K562 (cell line): ENCODE measurements around the gene OBP2A. TPM values are rescaled to one million over a fixed set of nuclear protein-coding genes. Genes with fewer than 3 reads are reported as not detected.

Experiments used
- ATAC-seq: fragments of 200-7000 bp; cut with Tn5 transposase; 3 replicates; pipeline ENCODE4 v1.9.1; 2020; ENCODE audit warnings: moderate library complexity
- BruUV-seq: library from RNA; stranded (reverse); fragments of 400-500 nt; replicated peaks from 2 replicates; lab custom pipeline; 2021; lab: Mats Ljungman, UMichigan
- CTCF ChIA-PET: fragments of 300-600 bp; formaldehyde crosslinking; extraction: SDS; loops from one replicate; lab custom pipeline; 2021; ENCODE audit warnings: low intra/inter-chr PET ratio; lab: Yijun Ruan, JAX
- POLR2A ChIA-PET: fragments of 300-600, 350-650 bp; sonication (Branson Sonifier 250); formaldehyde crosslinking; extraction: SDS; loops from one replicate; lab custom pipeline; 2021; ENCODE audit warnings: antibody characterized with exemption, inconsistent platforms; lab: Yijun Ruan, JAX
- DNase-seq, 4 experiments: peaks; one replicate each; pipeline versions ENCODE4 v3.0.0 to v3.0.0-alpha.2; 2011 to 2018; ENCODE audit warnings: low spot score in 3 of 4, mixed read lengths in 3 of 4; ENCODE audit errors: extremely low read depth in 1 of 4
- FAIRE-seq: peaks from 2 replicates; lab custom pipeline; 2011; peaks lifted over from hg19 to GRCh38; lab: Jason Lieb, UNC
- H2AFZ ChIP-seq: 2 replicates; pipeline ENCODE4 v1.6.0; 2011; ENCODE audit warnings: low read depth, low read length, control low read depth, inconsistent platforms
- H3K27ac ChIP-seq: fragments of 200-600 bp; 3 replicates; pipeline ENCODE4 v1.8.0; 2011; ENCODE audit warnings: low read depth, mild to moderate bottlenecking, control low read depth, inconsistent platforms, low read length, moderate library complexity, mixed read lengths; ENCODE audit errors: extremely low read depth
- H3K27me3 ChIP-seq, 2 experiments: fragments of 300-600 bp in 1 of 2; 2 replicates in 1 of 2; 3 replicates in 1 of 2; pipeline versions ENCODE4 v1.6.0 to v1.8.0; 2011; ENCODE audit warnings: inconsistent platforms in 2 of 2, low read length in 2 of 2, mild to moderate bottlenecking in 1 of 2, mixed read lengths in 1 of 2, moderate library complexity in 1 of 2; ENCODE audit not compliant: control insufficient read depth in 2 of 2, insufficient read depth in 2 of 2
- H3K36me3 ChIP-seq: fragments of 300-600 bp; 3 replicates; pipeline ENCODE4 v1.8.0; 2011; ENCODE audit warnings: mild to moderate bottlenecking, low read length, inconsistent platforms; ENCODE audit not compliant: control insufficient read depth, insufficient read depth
- H3K4me1 ChIP-seq, 2 experiments: fragments of 200-600 bp in 1 of 2; replicated peaks in 1 of 2; 2 replicates in 1 of 2; 3 replicates in 1 of 2; pipeline versions ENCODE4 v1.5.1 to v1.8.0; 2011; ENCODE audit warnings: inconsistent platforms in 2 of 2, low read length in 2 of 2, mild to moderate bottlenecking in 1 of 2, mixed read lengths in 1 of 2, moderate library complexity in 1 of 2; ENCODE audit not compliant: control insufficient read depth in 2 of 2, insufficient read depth in 2 of 2
- H3K4me2 ChIP-seq: 2 replicates; pipeline ENCODE4 v1.6.1; 2011; ENCODE audit warnings: low read length, control low read depth, inconsistent platforms, mixed read lengths; ENCODE audit not compliant: insufficient read depth
- H3K4me3 ChIP-seq: fragments of 200-600 bp; sonication (generic), shearing (Covaris generic); 2 replicates; pipeline ENCODE4 v1.5.1; 2016; ENCODE audit warnings: control low read depth, inconsistent platforms
- H3K79me2 ChIP-seq: fragments of 200-600 bp; 3 replicates; pipeline ENCODE4 v1.8.0; 2011; ENCODE audit warnings: low read length, inconsistent platforms; ENCODE audit not compliant: control insufficient read depth, insufficient read depth
- H3K9ac ChIP-seq, 2 experiments: 2 replicates each; pipeline versions ENCODE4 v1.6.0 to v1.6.1; 2011; ENCODE audit warnings: low read depth in 2 of 2, low read length in 2 of 2, control low read depth in 1 of 2, inconsistent platforms in 1 of 2, mild to moderate bottlenecking in 1 of 2, mixed read lengths in 1 of 2; ENCODE audit not compliant: insufficient read depth in 1 of 2
- H3K9me1 ChIP-seq: one replicate; pipeline ENCODE4 v1.6.0; 2011; ENCODE audit warnings: inconsistent platforms, mild to moderate bottlenecking, low read length, moderate library complexity; ENCODE audit not compliant: control insufficient read depth, insufficient read depth
- H3K9me3 ChIP-seq: replicated peaks from 2 replicates; pipeline ENCODE4 v1.5.1; 2011; ENCODE audit warnings: low read depth, low read length, inconsistent platforms; ENCODE audit not compliant: control insufficient read depth, insufficient read depth
- H4K20me1 ChIP-seq: replicated peaks from 2 replicates; pipeline ENCODE4 v1.6.1; 2011; ENCODE audit warnings: low read length, inconsistent platforms, mixed read lengths; ENCODE audit not compliant: control insufficient read depth, insufficient read depth
- BRF1 ChIP-seq: IDR thresholded peaks from 3 replicates; pipeline ENCODE4 v1.6.1; 2011; ENCODE audit warnings: borderline replicate concordance, mild to moderate bottlenecking; ENCODE audit not compliant: insufficient read length; ENCODE audit errors: extremely low read depth
- E4F1 ChIP-seq: fragments of 250-450 bp; sonication (Bioruptor Pico); IDR thresholded peaks from 2 replicates; pipeline ENCODE4 v1.5.0; 2021; ENCODE audit warnings: mild to moderate bottlenecking, borderline replicate concordance
- ESRRB ChIP-seq: fragments of 250-450 bp; sonication (Bioruptor Pico); IDR thresholded peaks from 2 replicates; pipeline ENCODE4 v1.5.0; 2020; ENCODE audit warnings: mild to moderate bottlenecking, moderate library complexity, borderline replicate concordance
- GTF3C2 ChIP-seq: IDR thresholded peaks from 3 replicates; pipeline ENCODE4 v1.6.1; 2011; ENCODE audit warnings: borderline replicate concordance, mild to moderate bottlenecking, moderate library complexity; ENCODE audit not compliant: insufficient read length; ENCODE audit errors: extremely low read depth
- HDGF ChIP-seq: fragments of 450-650 bp; IDR thresholded peaks from 2 replicates; pipeline ENCODE4 v1.6.1; 2016
- HIVEP1 ChIP-seq: fragments of 250-450 bp; sonication (Bioruptor Pico); IDR thresholded peaks from 2 replicates; pipeline ENCODE4 v1.4.0; 2020; ENCODE audit warnings: mild to moderate bottlenecking
- LARP7 ChIP-seq: fragments of 450-650 bp; IDR thresholded peaks from 2 replicates; pipeline ENCODE4 v1.6.1; 2016
- SFPQ ChIP-seq: fragments of 200-400 bp; formaldehyde crosslinking; IDR thresholded peaks from 2 replicates; pipeline ENCODE4 v1.6.1; 2017; ENCODE audit warnings: mild to moderate bottlenecking, low read depth, low read length, moderate library complexity
- ZBTB26 ChIP-seq: fragments of 450-650 bp; formaldehyde crosslinking; IDR thresholded peaks from 2 replicates; pipeline ENCODE4 v1.4.0; 2022; ENCODE audit warnings: missing genetic modification characterization
- ZKSCAN8 ChIP-seq: fragments of 200-800 bp; sonication (Bioruptor generic); IDR thresholded peaks from 2 replicates; pipeline ENCODE4 v1.6.1; 2016; ENCODE audit warnings: missing genetic modification characterization, missing compliant biosample characterization
- ZNF449 ChIP-seq: fragments of 250-450 bp; sonication (Bioruptor Pico); IDR thresholded peaks from 2 replicates; pipeline ENCODE4 v1.8.0; 2022; ENCODE audit warnings: moderate library complexity, mild to moderate bottlenecking, inconsistent platforms
- WGBS: fragments of 100-300 bp; shearing (Covaris generic); methylation state at CpG from one replicate; pipeline ENCODE4 v1.1.6; 2016; ENCODE audit warnings: low coverage, mixed read lengths; ENCODE audit not compliant: insufficient coverage; ENCODE audit errors: missing lambda C conversion rate; 5-methylcytosine and 5-hydroxymethylcytosine counted together
- in situ Hi-C: fragments of 300-500 bp; cut with MboI; formaldehyde crosslinking; loops from 4 replicates; pipeline ENCODE4 v1.15.0; 2018; ENCODE audit warnings: inconsistent platforms, mixed read lengths
- intact Hi-C: fragments of 100-400 bp; cut with micrococcal nuclease; formaldehyde crosslinking; loops from 2 replicates; pipeline ENCODE4 v1.14.2; 2022
- polyA plus RNA-seq, 8 experiments: library from polyadenylated mRNA; depleted of rRNA in 4 of 8; stranded (reverse) in 5 of 8; unstranded in 3 of 8; fragments of >200 nt; fragmentation: Nextera tagmentation in 2 of 8; fragmentation: Illumina TruSeq in 1 of 8; extraction: Ambion mirVana in 2 of 8; extraction: Trizol in 1 of 8; gene quantifications; 2 replicates each; pipeline versions ENCODE4 v1.2.1 to v1.2.3, GENCODE V29; 2011 to 2014; ENCODE audit warnings: inconsistent platforms in 1 of 8, missing spikeins in 1 of 8
- total RNA-seq, 7 experiments: library from RNA; depleted of rRNA in 6 of 7; stranded (reverse); fragments of >200 nt in 6 of 7; fragmentation: Illumina TruSeq in 2 of 7; extraction: Trizol in 2 of 7; gene quantifications; 2 replicates each; pipeline versions ENCODE4 v1.2.1 to v1.2.3, GENCODE V29; 2011 to 2021; ENCODE audit warnings: low replicate concordance in 1 of 7

The OBP2A gene
- total and polyA plus RNA-seq, 9 of the 15 experiments (the other 6 are each of a cell fraction or from before 2014, with no cell fraction given), result not detected

GRCh38 chr9:135590486-135591079 is 44.7 kb downstream of the OBP2A start:
- peaks cover 7 to 45% of the 10 kb centered on the region in 2 experiments; a peak in 3 of 5 replicates for H3K27me3 ChIP-seq
- peaks cover 10 to 38% of the 10 kb centered on the region in 2 experiments; a peak in 2 of 5 replicates for H3K4me1 ChIP-seq
- in situ Hi-C loops, result no loop called here
- ATAC-seq (no peak), FAIRE-seq (no peak), DNase-seq (no peak)
- intact Hi-C loops, result no loop called here
- no peak overlapping the region for H3K27ac ChIP-seq
- H3K9me3 ChIP-seq, result no peaks in the 10 kb centered on the region
- BruUV-seq, result no TSS peak
- no peaks in the 10 kb centered on the region for H3K9me1 ChIP-seq
- H3K9ac ChIP-seq, result no peak overlapping the region
- 0 out of 2 replicates have a peak, but pooled peaks cover 5% of the 10 kb centered on the region for H4K20me1 ChIP-seq
- no peak overlapping the region for H2AFZ ChIP-seq
- H3K4me3 ChIP-seq, result no peak overlapping the region
- POLR2A ChIA-PET, result interaction anchor here (0.6 to 1.7 kb wide), 2 partner anchors 8 to 13 kb away, joined by 3 to 4 read pairs; no protein-coding TSS in a partner anchor
- WGBS, result 14% methylated on average over 23 of the region's 25 CpGs
- H3K36me3 ChIP-seq, result no peaks in the 10 kb centered on the region
- CTCF ChIA-PET, result no interaction called here
- no peak overlapping the region for H3K4me2 ChIP-seq
- no peaks in the 10 kb centered on the region for H3K79me2 ChIP-seq
- TF ChIP-seq ESRRB (CRISPR knock-in tag) (no peak), SFPQ (no peak), ZKSCAN8 (no peak), BRF1 (no peak), HIVEP1 (CRISPR knock-in tag) (no peak), LARP7 (no peak), ZBTB26 (CRISPR knock-in tag) (no peak), ZNF449 (no peak), HDGF (no peak), E4F1 (CRISPR knock-in tag) (no peak), GTF3C2 (no peak)
